Measurements from ENCODE around the gene ROBO1. TPM values are rescaled to one million over a fixed set of nuclear protein-coding genes. Genes with fewer than 3 reads are reported as not detected.

Gene ROBO1
- total and polyA plus RNA-seq, 2 of the 8 experiments (the other 6 are each of a cell fraction or from before 2014, with no cell fraction given), result 51.4 to 91.0 TPM

DNA sequence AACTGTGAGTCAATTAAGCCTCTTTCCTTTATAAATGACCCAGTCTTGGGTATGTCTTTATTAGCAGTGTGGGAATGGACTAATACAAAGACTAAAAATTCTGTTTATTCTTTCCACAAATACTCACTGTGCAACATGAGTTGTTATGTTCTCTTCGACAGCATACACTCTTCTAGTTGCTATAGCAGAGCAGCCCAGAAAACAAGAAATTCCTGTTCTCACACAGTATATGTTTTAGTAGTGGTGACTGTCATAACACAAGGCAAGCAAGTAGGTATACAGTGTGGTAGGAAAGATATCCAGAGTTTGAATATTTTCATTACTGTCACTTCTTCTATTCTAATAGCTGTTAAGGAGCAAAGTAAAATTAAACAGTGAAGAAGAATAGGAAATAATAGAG is 453.3 kb downstream of the ROBO1 start:
- Histone ChIP-seq H3K9me3 (ENCODE audit: insufficient read depth in 2 of 2, low read depth in 1 of 2, low read length in 1 of 2) (no peaks in the 10 kb centered on the region), H4K20me1 (replicated peaks in 1 of 2; ENCODE audit: control insufficient read depth in 1 of 2, insufficient read depth in 2 of 2, low read length in 2 of 2) (no peaks in the 10 kb centered on the region), H3K79me1 (ENCODE audit: low read depth, low read length) (no peaks in the 10 kb centered on the region), H2BK5ac (ENCODE audit: low read depth, low read length) (no peak overlapping the region), H3K36me3 (ENCODE audit: control insufficient read depth in 2 of 4, insufficient read depth in 4 of 4, low read length in 3 of 4) (no peaks in the 10 kb centered on the region), H3K4me1 (replicated peaks in 1 of 4; ENCODE audit: control insufficient read depth in 3 of 4, insufficient read depth in 4 of 4, low read length in 3 of 4) (no peaks in the 10 kb centered on the region), H2BK20ac (ENCODE audit: low read length) (no peak overlapping the region), H2AFZ (ENCODE audit: low read length) (no peak overlapping the region), H3K4me3 (ENCODE audit: extremely low read depth in 1 of 4, insufficient read depth in 2 of 4, low read depth in 3 of 4, low read length in 4 of 4) (no peak overlapping the region), H4K5ac (ENCODE audit: insufficient read length, low read depth, low read length) (no peak overlapping the region), H3K56ac (replicated peaks; ENCODE audit: insufficient read length, low read depth, low read length) (no peak overlapping the region), H3K79me2 (ENCODE audit: control insufficient read depth in 1 of 2, insufficient read depth in 2 of 2, low read length in 2 of 2) (no peaks in the 10 kb centered on the region), H3K14ac (ENCODE audit: insufficient read length) (no peak overlapping the region), H3K27ac (ENCODE audit: low read depth, low read length) (no peak overlapping the region), H2BK120ac (replicated peaks; ENCODE audit: low read depth, low read length) (no peak overlapping the region), H2AK5ac (ENCODE audit: low read depth, low read length) (no peak overlapping the region), H3K4ac (replicated peaks; ENCODE audit: insufficient read length, low read depth, low read length) (no peak overlapping the region), H3K18ac (ENCODE audit: extremely low read depth, low read length) (no peak overlapping the region), H3K9ac (replicated peaks in 1 of 4; ENCODE audit: extremely low read depth in 1 of 4, low read depth in 3 of 4, low read length in 3 of 4) (no peak overlapping the region), H3K23ac (ENCODE audit: insufficient read length) (no peak overlapping the region), H3K23me2 (ENCODE audit: low read depth, low read length) (no peaks in the 10 kb centered on the region), H4K8ac (ENCODE audit: extremely low read depth, insufficient read depth, low read length) (no peak overlapping the region), H4K91ac (replicated peaks; ENCODE audit: insufficient read length, low read length) (no peak overlapping the region), H2BK12ac (ENCODE audit: low read depth, low read length) (no peak overlapping the region), H2BK15ac (ENCODE audit: low read length) (no peak overlapping the region), H3K4me2 (ENCODE audit: insufficient read depth in 1 of 2, low read depth in 2 of 2, low read length in 2 of 2) (no peak overlapping the region), H3K27me3 (replicated peaks in 1 of 4; ENCODE audit: control insufficient read depth in 3 of 4, extremely low read depth in 1 of 4, insufficient read depth in 3 of 4, low read length in 3 of 4) (no peaks in the 10 kb centered on the region)
- DNase-seq (ENCODE audit: low read depth in 1 of 2, low spot score in 2 of 2) (no peak), FAIRE-seq (no peak)
- ChIA-PET POLR2A (ENCODE audit: partially characterized antibody) (no interaction called here), CTCF (ENCODE audit: partially characterized antibody) (no interaction called here)
- WGBS, 2 experiments (ENCODE audit: extremely low coverage in 1 of 2, insufficient coverage in 1 of 2, insufficient read length in 1 of 2, insufficient replicate concordance in 2 of 2, low coverage in 1 of 2, low lambda C conversion rate in 2 of 2, missing lambda C conversion rate in 1 of 2), result 95% methylated on average over 1 of the region's 1 CpG; no CpG with 5 or more reads in 1 of the 2 experiments
- TF ChIP-seq TAF7 (optimal IDR thresholded peaks at IDR 0.05; ENCODE audit: borderline replicate concordance, low read depth, low read length) (no peak), BCL11A (IDR thresholded peaks at IDR 0.05; ENCODE audit: low read depth in 2 of 2, low read length in 2 of 2) (no peak), JUN (IDR thresholded peaks at IDR 0.05; ENCODE audit: low read depth, low read length) (no peak), RBBP5 (IDR thresholded peaks at IDR 0.05; ENCODE audit: borderline replicate concordance, low read depth, low read length) (no peak), USF2 (IDR thresholded peaks at IDR 0.05; ENCODE audit: low read length) (no peak)
- TF ChIP-seq, protein P1, sequence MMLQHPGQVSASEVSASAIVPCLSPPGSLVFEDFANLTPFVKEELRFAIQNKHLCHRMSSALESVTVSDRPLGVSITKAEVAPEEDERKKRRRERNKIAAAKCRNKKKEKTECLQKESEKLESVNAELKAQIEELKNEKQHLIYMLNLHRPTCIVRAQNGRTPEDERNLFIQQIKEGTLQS (IDR thresholded peaks at IDR 0.05; ENCODE audit: insufficient read depth, low read depth, low read length), result no peak
